IPS DF 19.7 (cell line): ENCODE results near the gene DENND1B.
"Not testable (repeated sequence)": the region's sequence is repeated elsewhere in the genome, so short reads cannot be mapped to it uniquely, and the experiment has no call there.

Source experiments
- DNase-seq: peaks from one replicate; pipeline ENCODE4 v3.0.0-alpha.2; 2013; ENCODE audit warnings: low read depth, low spot score

DENND1B gene

GRCh38 chr1:197786280-197786679 is 11.0 kb upstream of the DENND1B start:
- no peak for DNase-seq

- no peak for DNase-seq
Observed at GRCh38 chr1:197783510-197783948, 8.2 kb upstream of the DENND1B start.

GRCh38 chr1:197782722-197783360 is 7.6 kb upstream of the DENND1B start:
- no peak for DNase-seq

- no peak for DNase-seq
Observed at GRCh38 chr1:197781968-197782721, 6.9 kb upstream of the DENND1B start.

GRCh38 chr1:197779921-197780320 is 4.6 kb upstream of the DENND1B start:
- DNase-seq: no peak

GRCh38 chr1:197778366-197778945 is 3.2 kb upstream of the DENND1B start:
- no peak for DNase-seq

GRCh38 chr1:197776351-197777105 is 1.2 kb upstream of the DENND1B start:
- no peak for DNase-seq

GRCh38 chr1:197774466-197775281 is 606 bp downstream of the DENND1B start:
- no peak for DNase-seq

GRCh38 chr1:197773856-197774255 is 1.4 kb downstream of the DENND1B start:
- no peak for DNase-seq

GRCh38 chr1:197771904-197772556 is 3.2 kb downstream of the DENND1B start:
- DNase-seq: no peak

GRCh38 chr1:197771386-197771785 is 3.9 kb downstream of the DENND1B start:
- no peak for DNase-seq

GRCh38 chr1:197770243-197770642 is 5.0 kb downstream of the DENND1B start:
- no peak for DNase-seq

- no peak for DNase-seq
Observed at GRCh38 chr1:197769287-197769686, 6.0 kb downstream of the DENND1B start.

- DNase-seq: no peak
Observed at GRCh38 chr1:197768014-197768805, 7.1 kb downstream of the DENND1B start.

GRCh38 chr1:197763769-197764168 is 11.5 kb downstream of the DENND1B start:
- no peak for DNase-seq

- DNase-seq: no peak
Observed at GRCh38 chr1:197763307-197763706, 12.0 kb downstream of the DENND1B start.

- no peak for DNase-seq
Observed at GRCh38 chr1:197761654-197762053, 13.6 kb downstream of the DENND1B start.

- not testable (repeated sequence) for DNase-seq
Observed at GRCh38 chr1:197755553-197755952, 19.7 kb downstream of the DENND1B start.

- not testable (repeated sequence) for DNase-seq
Observed at GRCh38 chr1:197752652-197753164, 22.6 kb downstream of the DENND1B start.

- DNase-seq: no peak
Observed at GRCh38 chr1:197750366-197750765, 24.9 kb downstream of the DENND1B start.
